Gastrocnemius medialis (tissue), 4 donors: ENCODE results near the gene OCLN.

Experiments used
- CTCF ChIP-seq, 5 experiments: fragments of 450-650 bp in 3 of 5; fragments of 200-600 bp in 2 of 5; sonication (generic) in 2 of 5; IDR thresholded peaks in 4 of 5; conservative IDR thresholded peaks in 1 of 5; 1 replicate in 4 of 5; 2 replicates in 1 of 5; pipeline ENCODE4 v1.5.1; 2016 to 2019; ENCODE audit warnings: antibody characterized with exemption in 5 of 5, mild to moderate bottlenecking in 3 of 5, moderate library complexity in 3 of 5
- POLR2A ChIP-seq, 2 donors: fragments of 450-650 bp; IDR thresholded peaks; one replicate each; pipeline ENCODE4 v1.6.1; 2017; ENCODE audit warnings: antibody characterized with exemption in 2 of 2, mild to moderate bottlenecking in 2 of 2, moderate library complexity in 2 of 2

GRCh38 chr5:69444127-69444754, 48.3 kb upstream of the OCLN start:
- TF ChIP-seq CTCF (IDR thresholded peaks at IDR 0.05 in 4 of 5, conservative IDR thresholded peaks at IDR 0.05 in 1 of 5) (no peak), POLR2A (IDR thresholded peaks at IDR 0.05) (no peak)
